HG02763 (cell line): ENCODE measurements around the gene NPAS4.

ENCODE experiments used
- ATAC-seq: cut with Tn5 transposase; IDR thresholded peaks from one replicate; pipeline ENCODE4 v1.9.1; 2021; ENCODE audit warnings: mild to moderate bottlenecking, moderate library complexity; ENCODE audit not compliant: unreplicated experiment

Gene NPAS4

DNA sequence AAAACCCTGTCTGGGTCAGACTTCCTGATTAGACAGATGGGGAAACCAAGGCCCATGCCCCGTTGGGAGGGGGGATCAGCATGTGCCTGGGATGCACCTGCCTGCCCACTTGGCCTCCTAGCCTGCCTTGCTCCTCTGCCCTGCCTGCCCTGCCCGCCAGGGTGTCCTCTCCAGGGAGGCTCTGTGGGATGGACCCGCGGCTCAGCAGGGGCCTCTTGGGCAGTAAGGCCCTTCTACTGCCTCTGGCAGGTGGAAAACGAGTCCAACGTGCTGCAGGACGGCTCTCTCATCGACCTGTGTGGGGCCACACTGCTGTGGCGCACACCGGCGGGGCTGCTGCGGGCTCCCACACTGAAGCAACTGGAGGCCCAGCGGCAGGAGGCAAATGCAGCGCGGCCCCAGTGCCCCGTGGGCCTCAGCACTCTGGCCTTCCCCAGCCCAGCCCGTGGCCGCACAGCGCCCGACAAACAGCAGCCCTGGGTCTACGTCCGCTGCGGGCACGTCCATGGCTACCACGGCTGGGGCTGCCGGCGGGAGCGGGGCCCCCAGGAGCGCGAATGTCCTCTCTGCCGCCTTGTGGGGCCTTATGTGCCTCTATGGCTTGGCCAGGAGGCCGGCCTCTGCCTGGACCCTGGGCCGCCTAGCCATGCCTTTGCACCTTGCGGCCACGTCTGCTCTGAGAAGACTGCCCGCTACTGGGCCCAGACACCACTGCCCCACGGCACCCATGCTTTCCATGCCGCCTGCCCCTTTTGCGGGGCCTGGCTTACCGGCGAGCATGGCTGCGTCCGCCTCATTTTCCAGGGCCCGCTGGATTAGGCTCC, 54.7 kb downstream of the NPAS4 start:
- ATAC-seq = no peak
